Activated T-cell treated with anti-CD3 and anti-CD28 coated beads for 48 hours (primary cell): ENCODE results near the gene HRH3.

ENCODE experiments used
- DNase-seq: peaks from one replicate; pipeline ENCODE4 v3.0.0-alpha.2; 2020; ENCODE audit warnings: low read depth

Gene HRH3

DNA sequence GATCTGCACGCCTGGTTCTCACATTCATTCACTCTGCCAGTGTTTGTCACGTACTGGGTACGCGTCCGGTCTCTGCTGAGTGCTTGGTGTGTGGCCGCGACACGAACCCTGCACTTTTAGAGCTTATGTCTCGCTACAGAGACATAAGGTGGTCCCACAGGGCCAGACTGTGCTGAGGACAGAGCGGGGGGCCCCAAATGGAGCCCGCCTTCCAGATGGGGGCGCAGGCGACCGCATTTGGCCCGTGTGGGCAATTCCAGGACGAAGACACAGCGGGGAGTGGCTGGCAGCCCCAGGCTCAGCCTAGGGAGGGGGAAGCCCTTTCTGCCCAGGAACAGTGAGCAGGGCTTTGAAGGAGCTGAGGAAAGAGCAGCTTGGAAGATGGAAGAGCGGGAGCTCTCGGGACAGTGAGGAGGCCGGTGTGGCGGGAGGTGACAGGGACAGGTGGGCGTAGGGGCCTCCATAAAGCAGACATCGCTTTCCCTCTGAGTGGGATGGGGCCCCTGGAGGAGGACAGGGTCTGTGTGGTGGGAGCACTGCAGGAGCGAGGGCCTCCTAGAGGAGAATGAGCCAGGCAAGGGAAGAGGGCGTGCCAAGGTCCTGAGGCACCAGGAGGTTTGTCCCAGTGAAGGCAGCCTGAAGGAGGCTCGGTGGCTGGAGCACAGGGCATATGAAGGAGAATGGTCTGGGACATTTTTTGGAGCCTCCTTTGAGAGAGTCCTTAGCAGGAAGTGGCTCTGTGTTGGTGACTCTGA is 45.0 kb downstream of the HRH3 start:
- no peak for DNase-seq

DNA sequence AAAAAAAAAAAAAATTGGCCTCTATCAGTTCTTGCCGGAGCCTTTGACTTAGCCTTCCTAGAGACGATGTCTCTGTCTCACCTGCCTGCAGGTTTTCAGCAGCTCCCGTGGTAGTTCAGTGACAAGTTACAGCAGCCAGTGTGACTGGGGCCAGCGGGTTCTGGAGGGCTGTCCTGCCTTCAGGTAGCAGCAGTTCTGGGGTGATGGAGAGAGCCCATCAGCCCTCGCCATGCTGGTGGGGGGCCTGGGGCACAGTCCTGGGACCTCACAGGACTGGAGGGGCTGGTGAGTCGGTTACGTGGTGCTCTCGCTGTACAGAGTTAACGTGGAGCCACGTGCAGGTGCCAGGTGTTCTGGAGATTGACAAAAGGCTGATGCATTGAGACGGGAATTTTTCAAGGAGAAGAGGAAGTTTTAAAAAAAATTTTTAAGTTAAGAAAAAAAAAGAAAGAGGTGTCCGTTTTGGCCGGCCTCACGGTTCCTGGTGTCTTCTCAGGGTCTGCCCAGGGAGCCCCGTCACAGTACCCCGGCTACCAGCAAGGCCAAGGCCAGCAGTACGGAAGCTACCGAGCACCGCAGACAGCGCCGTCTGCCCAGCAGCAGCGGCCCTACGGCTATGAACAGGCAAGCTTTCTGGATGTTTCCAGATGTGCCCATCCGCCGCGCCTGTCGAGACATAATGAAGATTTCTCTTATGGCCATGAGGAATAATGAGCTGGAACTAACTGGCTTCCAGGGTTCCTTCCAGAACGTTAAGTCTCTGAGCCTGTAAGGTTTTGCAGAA is 45.9 kb downstream of the HRH3 start:
- no peak for DNase-seq

DNA sequence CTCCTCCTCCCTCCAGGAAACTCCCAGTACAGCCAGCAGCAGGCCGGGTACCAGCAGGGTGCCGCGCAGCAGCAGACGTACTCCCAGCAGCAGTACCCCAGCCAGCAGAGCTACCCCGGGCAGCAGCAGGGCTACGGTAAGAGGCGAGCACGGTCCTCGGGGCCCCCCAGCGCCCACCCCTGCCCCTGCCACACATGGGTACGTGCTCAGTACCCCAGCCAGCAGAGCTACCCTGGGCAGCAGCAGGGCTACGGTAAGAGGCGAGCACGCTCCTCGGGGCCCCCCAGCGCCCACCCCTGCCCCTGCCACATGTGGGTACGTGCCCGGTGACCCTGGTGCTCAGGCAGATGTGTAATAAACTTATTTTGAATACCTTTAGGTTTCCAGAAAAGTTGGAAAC is 47.4 kb downstream of the HRH3 start:
- DNase-seq, result no peak

DNA sequence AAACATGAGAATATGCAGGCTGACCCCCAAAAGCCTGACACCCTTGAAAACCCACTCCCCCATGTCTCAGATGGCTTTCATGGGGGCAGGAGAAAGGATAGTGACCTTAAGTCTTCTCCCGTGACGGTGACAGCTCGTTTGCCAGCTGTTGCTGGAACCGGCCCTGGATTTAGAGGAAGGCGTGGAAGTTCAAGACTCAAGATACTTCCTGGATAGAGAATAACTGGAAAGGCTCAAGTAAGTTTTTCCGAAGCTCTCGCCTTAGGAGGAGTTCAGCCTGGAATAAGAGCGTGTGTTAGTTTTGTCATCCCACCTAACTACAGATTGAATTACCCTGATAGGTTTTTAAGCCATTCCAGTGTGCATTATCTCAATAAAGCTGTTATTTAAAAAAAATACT is 48.8 kb downstream of the HRH3 start:
- no peak for DNase-seq

- DNase-seq, result no peak
Observed at GRCh38 chr20:62170536-62170935, 49.5 kb downstream of the HRH3 start.

GRCh38 chr20:62168890-62169435 is 51.1 kb downstream of the HRH3 start:
- DNase-seq, result no peak

GRCh38 chr20:62168061-62168460 is 52.0 kb downstream of the HRH3 start:
- DNase-seq, result no peak

GRCh38 chr20:62167474-62167873 is 52.6 kb downstream of the HRH3 start:
- no peak for DNase-seq

DNA sequence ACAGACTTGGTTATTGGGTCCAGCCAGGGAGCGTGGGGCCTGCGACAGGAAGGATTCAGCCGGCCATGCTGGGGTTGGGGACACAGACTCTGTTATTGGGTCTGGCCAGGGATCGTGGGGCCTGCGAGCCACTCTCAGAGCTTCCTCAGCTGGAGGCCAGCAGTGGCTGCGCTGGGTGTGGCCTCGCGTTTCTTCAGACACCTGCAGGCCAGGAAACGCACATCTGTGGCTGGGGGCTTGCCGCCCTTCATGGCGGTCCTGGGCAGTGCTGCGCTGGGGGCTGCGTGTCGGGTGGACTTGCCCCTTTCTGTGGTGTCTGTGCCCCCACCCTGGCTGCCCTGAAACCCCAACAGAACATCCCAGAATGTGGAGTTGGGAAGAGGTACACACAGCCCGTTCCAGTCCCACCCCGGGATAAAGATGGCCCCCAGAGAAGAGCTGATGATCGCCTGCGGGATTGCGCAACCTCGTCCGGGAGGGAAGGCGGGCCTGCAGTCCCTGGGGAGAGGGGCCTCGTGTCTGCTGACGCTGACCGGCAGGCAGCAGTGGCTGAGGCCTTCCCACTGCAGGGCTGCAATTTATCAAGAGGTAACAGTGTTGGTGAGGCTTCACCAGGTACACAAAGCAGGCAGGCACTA is 54.2 kb downstream of the HRH3 start:
- DNase-seq, result no peak
